ENCODE measurements around the gene GPHA2.
"Not testable (repeated sequence)": the region's sequence is repeated elsewhere in the genome, so short reads cannot be mapped to it uniquely, and the experiment has no call there.

GPHA2 gene

GRCh38 chr11:64935359-64936081 is at the start of gene GPHA2:
Gene GPHA2, minus strand, starts transcription at chr11:64935893. Its CDS starts 433 bp downstream, at chr11:64935460.
- DNase-seq = peak; percentile 38 to 41

- DNase-seq = not testable (repeated sequence)
Observed at GRCh38 chr11:64983339-64983738, 47.6 kb upstream of the GPHA2 start.

- DNase-seq = no peak
Observed at GRCh38 chr11:64976651-64977050, 41.0 kb upstream of the GPHA2 start.

GRCh38 chr11:64974124-64974523 is 38.4 kb upstream of the GPHA2 start:
- DNase-seq = no peak

GRCh38 chr11:64971421-64972233 is 35.9 kb upstream of the GPHA2 start, which contains the start of gene MAJIN:
Gene MAJIN, minus strand, starts transcription at chr11:64972108. Its CDS starts 12,703 bp downstream, at chr11:64959405.
- no peak for DNase-seq

- DNase-seq = no peak
Observed at GRCh38 chr11:64970731-64971151, 35.0 kb upstream of the GPHA2 start.

- DNase-seq = no peak
Observed at GRCh38 chr11:64969209-64969608, 33.5 kb upstream of the GPHA2 start.

- no peak for DNase-seq
Observed at GRCh38 chr11:64967375-64967774, 31.7 kb upstream of the GPHA2 start.

GRCh38 chr11:64963072-64963631 is 27.5 kb upstream of the GPHA2 start:
- no peak for DNase-seq

- no peak for DNase-seq
Observed at GRCh38 chr11:64960719-64961118, 25.0 kb upstream of the GPHA2 start.

GRCh38 chr11:64959498-64959897 is 23.8 kb upstream of the GPHA2 start:
- no peak for DNase-seq

GRCh38 chr11:64954201-64954600 is 18.5 kb upstream of the GPHA2 start:
- DNase-seq = no peak

- no peak for DNase-seq
Observed at GRCh38 chr11:64951529-64951928, 15.8 kb upstream of the GPHA2 start.

- no peak for DNase-seq
Observed at GRCh38 chr11:64947208-64947814, 11.6 kb upstream of the GPHA2 start.

GRCh38 chr11:64936539-64936938 is 846 bp upstream of the GPHA2 start:
- DNase-seq = no peak

GRCh38 chr11:64934682-64935358 is 873 bp downstream of the GPHA2 start:
- no peak for DNase-seq

GRCh38 chr11:64933935-64934681 is 1.6 kb downstream of the GPHA2 start:
- DNase-seq = no peak

- DNase-seq = no peak
Observed at GRCh38 chr11:64933213-64933934, 2.3 kb downstream of the GPHA2 start.

GRCh38 chr11:64932324-64932723 is 3.4 kb downstream of the GPHA2 start:
- no peak for DNase-seq

- no peak for DNase-seq
Observed at GRCh38 chr11:64931290-64931689, 4.4 kb downstream of the GPHA2 start.

GRCh38 chr11:64930340-64930739 is 5.4 kb downstream of the GPHA2 start:
- no peak for DNase-seq

Data from SHP77 (cell line).